Neuronal stem cell (in vitro differentiated cells): ENCODE data around the gene NFKB1.
A peak's percentile ranks its signal among the peaks of the same experiment; 100 is the strongest.

Source experiments
- DNase-seq: peaks from one replicate; pipeline ENCODE4 v3.0.0-alpha.2; 2013; ENCODE audit warnings: low spot score
- H2AFZ ChIP-seq: one replicate; pipeline ENCODE4 v1.6.1; 2013; ENCODE audit warnings: mild to moderate bottlenecking, low read length, inconsistent platforms
- H2AK5ac ChIP-seq: 2 replicates; pipeline ENCODE4 v1.6.1; 2013; ENCODE audit warnings: low read depth, mild to moderate bottlenecking, inconsistent platforms, low read length, moderate library complexity, mixed read lengths
- H2BK120ac ChIP-seq: 2 replicates; pipeline ENCODE4 v1.6.1; 2013; ENCODE audit warnings: low read depth, mild to moderate bottlenecking, inconsistent platforms, low read length, moderate library complexity, mixed read lengths
- H2BK12ac ChIP-seq: one replicate; pipeline ENCODE4 v1.6.1; 2013; ENCODE audit warnings: low read length, inconsistent platforms
- H2BK15ac ChIP-seq: 2 replicates; pipeline ENCODE4 v1.6.1; 2013; ENCODE audit warnings: mild to moderate bottlenecking, low read length, inconsistent platforms, mixed read lengths
- H2BK5ac ChIP-seq: one replicate; pipeline ENCODE4 v1.6.1; 2013; ENCODE audit warnings: inconsistent platforms, mild to moderate bottlenecking, low read length, moderate library complexity
- H3K14ac ChIP-seq: one replicate; pipeline ENCODE4 v1.6.1; 2013; ENCODE audit warnings: low read length, inconsistent platforms
- H3K18ac ChIP-seq: 2 replicates; pipeline ENCODE4 v1.6.1; 2013; ENCODE audit warnings: low read length, inconsistent platforms
- H3K23ac ChIP-seq: 2 replicates; pipeline ENCODE4 v1.6.1; 2013; ENCODE audit warnings: low read depth, mild to moderate bottlenecking, mixed read lengths, low read length, inconsistent platforms; ENCODE audit not compliant: poor library complexity
- H3K27ac ChIP-seq: replicated peaks from 3 replicates; pipeline ENCODE4 v1.5.1; 2013; ENCODE audit warnings: low read length, inconsistent platforms
- H3K27me3 ChIP-seq, 3 experiments: 2 replicates each; pipeline ENCODE4 v1.6.1; 2013; ENCODE audit warnings: low read length in 3 of 3, mild to moderate bottlenecking in 2 of 3, inconsistent platforms in 1 of 3, low read depth in 1 of 3, mixed read lengths in 1 of 3, moderate library complexity in 1 of 3; ENCODE audit not compliant: control insufficient read depth in 3 of 3, insufficient read depth in 3 of 3
- H3K36me3 ChIP-seq, 2 donors: replicated peaks in 1 of 2; 2 replicates each; pipeline ENCODE4 v1.6.1; 2013; ENCODE audit warnings: low read length in 2 of 2; ENCODE audit not compliant: control insufficient read depth in 2 of 2, insufficient read depth in 2 of 2
- H3K4ac ChIP-seq: 2 replicates; pipeline ENCODE4 v1.6.1; 2013; ENCODE audit warnings: inconsistent platforms, mild to moderate bottlenecking, low read length, moderate library complexity
- H3K4me1 ChIP-seq, 2 donors: 1 replicate in 1 of 2; 2 replicates in 1 of 2; pipeline ENCODE4 v1.6.1; 2013; ENCODE audit warnings: low read length in 2 of 2, low read depth in 1 of 2; ENCODE audit not compliant: control insufficient read depth in 2 of 2, insufficient read depth in 1 of 2
- H3K4me2 ChIP-seq: one replicate; pipeline ENCODE4 v1.6.1; 2013; ENCODE audit warnings: mild to moderate bottlenecking, low read length, inconsistent platforms; ENCODE audit not compliant: insufficient read depth, poor library complexity, severe bottlenecking
- H3K4me3 ChIP-seq, 2 donors: 2 replicates each; pipeline ENCODE4 v1.5.1; 2013; ENCODE audit warnings: low read length in 2 of 2, mild to moderate bottlenecking in 2 of 2, inconsistent platforms in 1 of 2, moderate library complexity in 1 of 2
- H3K79me1 ChIP-seq: one replicate; pipeline ENCODE4 v1.6.1; 2013; ENCODE audit warnings: low read depth, mild to moderate bottlenecking, inconsistent platforms, low read length, moderate library complexity
- H3K9ac ChIP-seq: one replicate; pipeline ENCODE4 v1.6.1; 2013; ENCODE audit warnings: mild to moderate bottlenecking, low read depth, low read length, inconsistent platforms; ENCODE audit not compliant: poor library complexity
- H3K9me3 ChIP-seq, 2 donors: replicated peaks in 1 of 2; 2 replicates each; pipeline versions ENCODE3 to v1.6.1; 2013; ENCODE audit warnings: low read length in 2 of 2, mild to moderate bottlenecking in 2 of 2, inconsistent platforms in 1 of 2, low read depth in 1 of 2, mixed read lengths in 1 of 2, moderate library complexity in 1 of 2; ENCODE audit not compliant: control insufficient read depth in 2 of 2, insufficient read depth in 1 of 2
- H4K8ac ChIP-seq: one replicate; pipeline ENCODE4 v1.6.1; 2013; ENCODE audit warnings: low read depth, mild to moderate bottlenecking, inconsistent platforms, low read length, moderate library complexity
- H4K91ac ChIP-seq: one replicate; pipeline ENCODE4 v1.6.1; 2013; ENCODE audit warnings: low read length, low read depth, mild to moderate bottlenecking, inconsistent platforms; ENCODE audit not compliant: poor library complexity
- WGBS, 2 donors: extraction: QIAGEN DNeasy Blood & Tissue Kit; methylation state at CpG; one replicate each; pipeline ENCODE4 v1.1.7; 2013; ENCODE audit warnings: missing lambda C conversion rate in 2 of 2, mixed read lengths in 1 of 2; ENCODE audit not compliant: insufficient read length in 2 of 2, insufficient replicate concordance in 1 of 2; ENCODE audit errors: extremely low coverage in 2 of 2; 5-methylcytosine and 5-hydroxymethylcytosine counted together

The NFKB1 gene

DNA sequence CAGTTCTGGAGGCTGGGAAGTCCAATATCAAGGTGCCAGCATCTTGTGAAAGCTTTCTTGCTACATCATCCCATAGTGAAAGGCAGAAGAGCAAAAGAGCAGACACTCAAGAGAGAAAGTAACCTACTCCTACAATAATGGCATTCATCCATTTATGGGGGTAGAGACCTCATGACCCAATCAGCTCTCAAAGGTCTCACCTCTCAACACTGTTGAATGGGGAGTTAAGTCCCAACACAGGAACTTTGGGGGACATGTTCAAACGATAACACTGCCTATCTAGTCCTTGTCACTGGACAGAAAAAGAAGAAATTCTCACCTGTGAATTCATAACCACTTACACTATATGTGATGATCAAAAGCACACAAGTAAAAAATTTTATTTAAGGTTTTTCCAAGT, 6.6 kb upstream of the NFKB1 start:
- Histone ChIP-seq H2BK5ac (no peak overlapping the region), H3K14ac (no peak overlapping the region), H3K27ac (no peak overlapping the region), H3K18ac (no peak overlapping the region), H3K9ac (no peak overlapping the region), H3K9me3 (peaks cover 2 to 3% of the 10 kb centered on the region in 2 donors), H4K91ac (no peak overlapping the region), H3K36me3 (no peaks in the 10 kb centered on the region), H2BK120ac (no peak overlapping the region), H3K4me3 (no peak overlapping the region), H2AK5ac (no peak overlapping the region), H3K23ac (no peak overlapping the region), H3K79me1 (no peaks in the 10 kb centered on the region), H2AFZ (no peak overlapping the region), H2BK15ac (no peak overlapping the region), H4K8ac (no peak overlapping the region), H2BK12ac (no peak overlapping the region), H3K4me1 (peaks cover 0 to 3% of the 10 kb centered on the region in 2 donors), H3K27me3 (no peaks in the 10 kb centered on the region), H3K4ac (no peak overlapping the region), H3K4me2 (no peak overlapping the region)
- WGBS, 2 donors, result no CpG with 5 or more reads among the region's 1 CpG
- no peak for DNase-seq

DNA sequence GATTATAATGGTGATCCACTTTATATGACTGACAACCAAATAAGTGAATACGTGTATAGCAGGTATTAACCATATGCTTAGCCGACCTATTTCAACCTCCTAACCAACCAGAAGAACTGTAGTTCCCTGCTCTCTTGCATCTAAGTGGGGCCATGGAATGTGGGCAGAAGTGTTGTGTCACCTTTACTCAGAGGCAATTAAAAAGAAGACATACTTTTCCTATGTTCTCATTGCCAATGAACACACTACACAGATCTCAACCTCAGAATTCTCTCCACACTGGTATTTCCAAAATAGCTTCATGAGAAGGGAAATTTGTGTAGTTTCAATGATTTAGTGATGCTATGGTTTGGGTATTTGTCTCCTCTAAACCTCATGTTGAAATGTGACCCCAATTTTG, 3.2 kb upstream of the NFKB1 start:
- H3K27ac ChIP-seq, result no peak overlapping the region
- no CpG with 5 or more reads among the region's 2 CpGs for WGBS, 2 donors

DNA sequence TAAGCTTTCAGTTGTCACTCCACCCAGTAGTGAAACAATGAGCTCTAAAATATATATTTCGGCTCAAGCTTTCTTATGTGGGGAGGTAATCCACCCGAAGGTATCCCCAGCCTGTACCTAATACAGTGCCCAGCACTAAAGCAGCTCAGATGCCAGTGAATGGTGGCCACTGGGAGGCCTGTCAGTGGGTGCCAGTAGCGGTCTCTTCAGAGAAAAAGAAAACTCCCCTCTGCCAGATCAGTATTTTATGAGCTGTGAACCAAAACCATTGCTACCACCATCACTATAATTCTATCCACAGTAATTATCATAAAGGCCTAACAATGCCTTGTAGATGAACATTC, 835 bp upstream of the NFKB1 start:
- no peak overlapping the region for H2BK120ac ChIP-seq
- peak overlapping the region; percentile 98 for H2AFZ ChIP-seq
- no peak overlapping the region for H2AK5ac ChIP-seq
- H3K27ac ChIP-seq, result no peak overlapping the region
- no peaks in the 10 kb centered on the region for H3K36me3 ChIP-seq
- WGBS, 2 donors, result no CpG with 5 or more reads among the region's 3 CpGs
- H3K9me3 ChIP-seq, result peaks cover 2 to 3% of the 10 kb centered on the region in 2 donors
- H3K4me1 ChIP-seq, result peaks cover 0 to 4% of the 10 kb centered on the region in 2 donors
- no peak overlapping the region for H2BK5ac ChIP-seq
- no peak overlapping the region for H2BK15ac ChIP-seq
- H4K8ac ChIP-seq, result no peak overlapping the region
- no peak overlapping the region for H4K91ac ChIP-seq
- no peak overlapping the region for H3K4ac ChIP-seq
- no peak overlapping the region for H3K23ac ChIP-seq
- peak overlapping the region in 1 of 2 donors; percentile 80 for H3K4me3 ChIP-seq
- H3K27me3 ChIP-seq, result no peaks in the 10 kb centered on the region
- no peak overlapping the region for H3K9ac ChIP-seq
- peak overlapping the region; percentile 89 for H3K4me2 ChIP-seq
- no peak overlapping the region for H3K18ac ChIP-seq
- no peak overlapping the region for H3K14ac ChIP-seq
- no peaks in the 10 kb centered on the region for H3K79me1 ChIP-seq
- no peak overlapping the region for H2BK12ac ChIP-seq
- no peak for DNase-seq

More for the DNA sequence above, 3.2 kb upstream of the NFKB1 start:
- Histone ChIP-seq H3K4ac (no peak overlapping the region), H3K14ac (no peak overlapping the region), H3K18ac (no peak overlapping the region), H2AK5ac (no peak overlapping the region), H3K9ac (no peak overlapping the region), H3K4me3 (no peak overlapping the region), H4K91ac (no peak overlapping the region), H3K4me2 (no peak overlapping the region), H2BK12ac (no peak overlapping the region), H2BK5ac (no peak overlapping the region), H3K23ac (no peak overlapping the region), H3K79me1 (no peaks in the 10 kb centered on the region), H3K4me1 (peaks cover under 1 to 3% of the 10 kb centered on the region in 2 donors), H2AFZ (no peak overlapping the region), H3K9me3 (peaks cover 2 to 3% of the 10 kb centered on the region in 2 donors), H2BK120ac (no peak overlapping the region), H4K8ac (no peak overlapping the region), H3K36me3 (no peaks in the 10 kb centered on the region), H2BK15ac (no peak overlapping the region), H3K27me3 (no peaks in the 10 kb centered on the region)
- no peak for DNase-seq

DNA sequence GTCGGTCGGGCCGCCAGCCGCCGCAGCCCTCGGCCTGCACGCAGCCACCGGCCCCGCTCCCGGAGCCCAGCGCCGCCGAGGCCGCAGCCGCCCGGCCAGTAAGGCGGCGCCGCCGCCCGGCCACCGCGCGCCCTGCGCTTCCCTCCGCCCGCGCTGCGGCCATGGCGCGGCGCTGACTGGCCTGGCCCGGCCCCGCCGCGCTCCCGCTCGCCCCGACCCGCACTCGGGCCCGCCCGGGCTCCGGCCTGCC, 213 bp downstream of the NFKB1 start:
- Histone ChIP-seq H3K4me1 (peaks cover 0 to 4% of the 10 kb centered on the region in 2 donors), H3K4ac (no peak overlapping the region), H2BK120ac (no peak overlapping the region), H3K4me3 (peak overlapping the region; percentile 80 to 90), H2BK15ac (peak overlapping the region; percentile 89), H3K4me2 (peak overlapping the region; percentile 89), H3K18ac (peak overlapping the region; percentile 98), H3K9me3 (peaks cover 2 to 3% of the 10 kb centered on the region in 2 donors), H2BK5ac (peak overlapping the region; percentile 99), H3K36me3 (no peaks in the 10 kb centered on the region), H4K91ac (no peak overlapping the region), H2AFZ (peak overlapping the region; percentile 98), H3K23ac (no peak overlapping the region), H2AK5ac (no peak overlapping the region), H2BK12ac (no peak overlapping the region), H4K8ac (no peak overlapping the region), H3K14ac (peak overlapping the region; percentile 47), H3K9ac (peak overlapping the region; percentile 98), H3K27ac (peak overlapping the region; percentile 87), H3K27me3 (no peaks in the 10 kb centered on the region), H3K79me1 (no peaks in the 10 kb centered on the region)
- peak; percentile 65 for DNase-seq
- no CpG with 5 or more reads among the region's 44 CpGs for WGBS, 2 donors
